T-helper 9 cell (primary cell): Measurements from ENCODE around the gene ITIH1.

Source experiments
- DNase-seq: peaks from one replicate; pipeline ENCODE4 v3.0.0-alpha.2; 2020

ITIH1 gene

DNA sequence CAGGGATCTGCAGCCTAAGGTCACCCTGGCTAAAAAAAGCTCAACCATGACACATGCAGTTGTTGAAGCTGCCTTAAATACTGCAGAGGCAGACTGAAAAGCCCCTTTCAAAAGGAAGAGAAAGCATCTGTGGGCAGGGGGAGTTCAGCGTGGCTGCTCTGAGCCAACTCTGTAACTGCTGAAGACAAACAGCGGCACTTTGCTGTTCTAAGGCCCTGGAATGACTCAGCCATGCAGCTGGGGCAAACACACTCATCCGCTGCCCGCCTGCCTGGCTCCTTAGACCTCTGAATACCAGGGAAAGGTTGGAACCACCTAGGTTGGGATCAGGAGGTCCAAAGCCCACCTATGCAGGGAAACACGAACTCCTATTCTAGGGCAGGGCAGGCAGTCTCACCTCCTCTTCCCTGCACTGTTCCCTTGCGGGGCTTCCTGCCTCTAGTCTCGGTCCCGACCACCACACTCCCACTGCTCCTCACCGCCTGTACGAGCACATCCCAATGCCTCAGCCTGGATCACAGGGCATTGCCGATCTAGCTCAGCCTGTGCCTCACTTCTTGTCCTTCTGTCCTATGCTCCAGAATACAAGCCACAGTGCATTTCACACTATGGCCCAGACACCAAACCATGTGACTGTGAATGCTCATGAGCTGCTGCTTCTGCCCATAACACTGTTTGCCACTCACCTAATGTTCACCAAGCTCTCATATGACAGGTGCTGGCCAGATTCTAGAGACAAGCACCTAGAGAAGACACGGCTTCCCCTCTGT is 64.0 kb downstream of the ITIH1 start:
- no peak for DNase-seq
